ENCODE measurements around the gene PTGDS.

DNA sequence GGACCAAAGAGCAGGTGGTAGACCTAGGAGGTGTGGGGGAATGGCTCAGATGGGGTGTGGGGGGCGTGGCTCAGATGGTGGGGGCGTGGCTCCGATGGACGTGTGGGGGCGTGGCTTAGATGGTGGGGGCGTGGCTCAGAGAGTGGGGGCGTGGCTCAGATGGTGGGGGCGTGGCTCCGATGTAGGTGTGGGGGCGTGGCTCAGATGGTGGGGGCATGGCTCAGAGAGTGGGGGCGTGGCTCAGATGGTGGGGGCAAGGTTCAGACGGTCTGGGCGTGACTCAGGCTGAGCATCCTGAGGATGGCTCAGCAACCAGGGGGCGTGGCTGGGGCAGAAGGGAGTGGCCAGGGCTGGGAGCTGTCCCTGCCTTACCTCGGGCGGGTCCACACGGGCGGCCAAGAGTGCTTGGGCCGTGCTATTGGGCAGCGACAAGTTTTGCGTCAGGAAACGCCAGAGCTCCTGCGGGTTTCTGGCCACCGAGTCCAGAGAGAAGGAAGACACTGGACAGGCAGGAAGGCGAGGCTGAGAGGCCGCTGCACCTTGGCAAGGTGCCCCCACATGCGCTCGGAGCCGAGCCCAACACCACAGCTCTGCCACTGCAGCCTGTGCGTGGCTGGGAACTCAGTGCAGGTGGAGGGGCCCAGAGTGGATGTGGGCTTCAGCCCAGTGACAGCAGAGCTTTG lies 44.8 kb downstream of the PTGDS start:
- TF ChIP-seq, protein P1, sequence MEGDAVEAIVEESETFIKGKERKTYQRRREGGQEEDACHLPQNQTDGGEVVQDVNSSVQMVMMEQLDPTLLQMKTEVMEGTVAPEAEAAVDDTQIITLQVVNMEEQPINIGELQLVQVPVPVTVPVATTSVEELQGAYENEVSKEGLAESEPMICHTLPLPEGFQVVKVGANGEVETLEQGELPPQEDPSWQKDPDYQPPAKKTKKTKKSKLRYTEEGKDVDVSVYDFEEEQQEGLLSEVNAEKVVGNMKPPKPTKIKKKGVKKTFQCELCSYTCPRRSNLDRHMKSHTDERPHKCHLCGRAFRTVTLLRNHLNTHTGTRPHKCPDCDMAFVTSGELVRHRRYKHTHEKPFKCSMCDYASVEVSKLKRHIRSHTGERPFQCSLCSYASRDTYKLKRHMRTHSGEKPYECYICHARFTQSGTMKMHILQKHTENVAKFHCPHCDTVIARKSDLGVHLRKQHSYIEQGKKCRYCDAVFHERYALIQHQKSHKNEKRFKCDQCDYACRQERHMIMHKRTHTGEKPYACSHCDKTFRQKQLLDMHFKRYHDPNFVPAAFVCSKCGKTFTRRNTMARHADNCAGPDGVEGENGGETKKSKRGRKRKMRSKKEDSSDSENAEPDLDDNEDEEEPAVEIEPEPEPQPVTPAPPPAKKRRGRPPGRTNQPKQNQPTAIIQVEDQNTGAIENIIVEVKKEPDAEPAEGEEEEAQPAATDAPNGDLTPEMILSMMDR (IDR thresholded peaks at IDR 0.05), result no peak
- TF ChIP-seq POLR2AphosphoS5 (IDR thresholded peaks at IDR 0.05), result no peak
- TF ChIP-seq POLR2A (IDR thresholded peaks at IDR 0.05; ENCODE audit: low read depth), result no peak
- TF ChIP-seq EP300 (IDR thresholded peaks at IDR 0.05), result no peak

Measured in esophagus muscularis mucosa (tissue), 4 donors.